Uterus (tissue), 2 donors: ENCODE measurements around the gene ADCY9.

Source experiments
- POLR2A ChIP-seq, 2 donors: fragments of 450-650 bp; IDR thresholded peaks; one replicate each; pipeline ENCODE4 v1.6.1; 2016; ENCODE audit warnings: antibody characterized with exemption in 2 of 2, mild to moderate bottlenecking in 1 of 2, moderate library complexity in 1 of 2
- TF ChIP-seq, protein P1 (sequence below), 4 experiments: fragments of 200-600 bp in 2 of 4; fragments of 450-650 bp in 2 of 4; sonication (generic) in 2 of 4; IDR thresholded peaks; one replicate each; pipeline ENCODE4 v1.5.1; 2016 to 2019; ENCODE audit warnings: antibody characterized with exemption in 4 of 4, mild to moderate bottlenecking in 2 of 4, moderate library complexity in 1 of 4

DNA sequence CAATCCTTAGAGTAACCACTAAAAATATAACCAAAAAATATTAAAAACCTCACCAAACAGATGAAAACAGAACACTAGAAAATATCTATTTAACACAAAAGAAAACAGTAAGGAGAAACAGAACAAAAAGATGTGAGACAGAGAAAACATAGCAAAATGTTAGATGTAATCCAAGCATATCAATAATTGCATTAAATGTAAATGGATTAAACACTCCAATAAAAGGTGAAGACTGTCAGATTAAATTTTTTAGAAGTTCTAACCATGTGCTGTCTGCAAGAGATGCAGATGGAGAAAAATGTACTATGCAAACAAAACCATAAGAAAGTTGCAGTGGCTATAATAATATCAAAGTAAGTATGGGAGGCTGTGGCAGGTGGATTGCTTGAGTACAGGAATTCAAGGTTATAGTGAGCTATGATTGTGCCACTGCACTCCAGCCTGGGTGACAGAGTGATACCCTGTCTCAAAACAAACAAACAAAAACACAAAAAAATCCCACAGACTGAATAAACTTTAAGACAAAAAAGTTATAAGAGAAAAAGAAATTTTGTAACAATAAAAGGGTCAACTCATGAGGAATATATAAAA is 53.9 kb downstream of the ADCY9 start:
- TF ChIP-seq, protein P1, sequence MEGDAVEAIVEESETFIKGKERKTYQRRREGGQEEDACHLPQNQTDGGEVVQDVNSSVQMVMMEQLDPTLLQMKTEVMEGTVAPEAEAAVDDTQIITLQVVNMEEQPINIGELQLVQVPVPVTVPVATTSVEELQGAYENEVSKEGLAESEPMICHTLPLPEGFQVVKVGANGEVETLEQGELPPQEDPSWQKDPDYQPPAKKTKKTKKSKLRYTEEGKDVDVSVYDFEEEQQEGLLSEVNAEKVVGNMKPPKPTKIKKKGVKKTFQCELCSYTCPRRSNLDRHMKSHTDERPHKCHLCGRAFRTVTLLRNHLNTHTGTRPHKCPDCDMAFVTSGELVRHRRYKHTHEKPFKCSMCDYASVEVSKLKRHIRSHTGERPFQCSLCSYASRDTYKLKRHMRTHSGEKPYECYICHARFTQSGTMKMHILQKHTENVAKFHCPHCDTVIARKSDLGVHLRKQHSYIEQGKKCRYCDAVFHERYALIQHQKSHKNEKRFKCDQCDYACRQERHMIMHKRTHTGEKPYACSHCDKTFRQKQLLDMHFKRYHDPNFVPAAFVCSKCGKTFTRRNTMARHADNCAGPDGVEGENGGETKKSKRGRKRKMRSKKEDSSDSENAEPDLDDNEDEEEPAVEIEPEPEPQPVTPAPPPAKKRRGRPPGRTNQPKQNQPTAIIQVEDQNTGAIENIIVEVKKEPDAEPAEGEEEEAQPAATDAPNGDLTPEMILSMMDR (IDR thresholded peaks at IDR 0.05) = no peak
- TF ChIP-seq POLR2A (IDR thresholded peaks at IDR 0.05) = no peak
